HG02840 (cell line): ENCODE results near the gene MSL3B.

ENCODE experiments used
- ATAC-seq: cut with Tn5 transposase; IDR thresholded peaks from one replicate; pipeline ENCODE4 v1.9.1; 2021; ENCODE audit warnings: mild to moderate bottlenecking, moderate library complexity, moderate number of reproducible peaks; ENCODE audit not compliant: unreplicated experiment, low FRiP score

Gene MSL3B

DNA sequence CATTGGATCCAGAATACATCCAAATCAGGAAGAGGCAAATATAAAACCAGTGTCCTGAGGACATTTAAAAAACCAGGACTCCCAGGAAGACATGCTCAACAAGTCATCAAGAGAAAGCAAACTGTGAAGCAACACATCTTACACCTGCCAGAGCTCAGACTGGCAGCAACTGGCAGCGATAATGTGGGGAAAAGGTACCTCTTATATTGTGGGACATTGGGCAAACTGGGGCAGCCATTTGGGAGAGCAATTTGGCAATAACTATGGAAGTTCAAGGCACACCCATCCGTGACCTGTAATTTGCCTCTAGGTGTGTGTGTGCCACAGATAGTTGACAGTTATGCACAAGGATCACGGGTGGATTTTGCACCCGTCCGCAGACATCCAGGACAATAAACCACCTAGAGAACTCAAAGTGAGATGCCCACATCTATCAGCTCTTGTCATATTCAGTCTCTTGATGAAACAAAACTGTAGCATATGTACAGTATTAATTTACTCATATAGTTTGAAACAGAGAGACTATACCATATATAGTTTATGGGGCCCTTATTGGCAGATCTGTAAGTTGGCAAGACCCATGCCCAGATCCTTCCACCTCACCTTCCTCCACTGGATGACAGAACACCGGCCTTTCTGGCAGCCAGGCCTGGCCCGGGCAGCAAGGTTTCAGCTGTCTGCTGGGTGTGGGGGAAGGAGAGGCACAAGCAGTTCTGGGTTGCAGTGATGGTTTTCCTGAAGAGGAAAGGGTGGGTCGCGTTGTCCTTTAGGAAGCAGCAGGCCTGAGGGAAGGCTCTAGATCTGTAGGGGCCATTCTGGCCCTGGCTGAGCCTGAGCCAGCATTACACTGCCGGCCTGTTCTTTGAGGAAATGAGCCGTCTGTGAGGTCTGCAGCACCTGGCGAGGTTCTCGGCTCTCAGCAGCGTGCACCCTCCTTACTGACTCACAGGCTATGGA lies 32.7 kb downstream of the MSL3B start:
- no peak for ATAC-seq

DNA sequence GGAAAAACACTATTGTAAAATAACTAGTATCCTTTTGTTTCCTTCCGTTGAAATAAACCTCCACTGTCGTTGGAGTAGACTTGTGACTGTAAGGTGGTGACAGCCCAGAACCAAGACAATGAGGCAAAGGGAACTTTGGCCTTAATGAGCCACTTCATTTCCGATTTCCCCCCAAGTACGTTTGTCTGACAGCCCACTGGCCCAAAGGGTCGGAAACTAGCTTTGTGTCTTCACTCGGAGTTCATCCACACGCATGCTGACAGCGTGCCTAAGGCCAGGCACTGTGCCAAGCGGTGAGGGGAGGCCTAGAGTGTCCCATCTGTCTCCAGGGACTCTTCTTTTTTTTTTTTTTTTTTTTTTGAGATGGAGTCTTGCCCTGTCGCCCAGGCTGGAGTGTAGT lies 34.8 kb downstream of the MSL3B start:
- ATAC-seq = no peak

DNA sequence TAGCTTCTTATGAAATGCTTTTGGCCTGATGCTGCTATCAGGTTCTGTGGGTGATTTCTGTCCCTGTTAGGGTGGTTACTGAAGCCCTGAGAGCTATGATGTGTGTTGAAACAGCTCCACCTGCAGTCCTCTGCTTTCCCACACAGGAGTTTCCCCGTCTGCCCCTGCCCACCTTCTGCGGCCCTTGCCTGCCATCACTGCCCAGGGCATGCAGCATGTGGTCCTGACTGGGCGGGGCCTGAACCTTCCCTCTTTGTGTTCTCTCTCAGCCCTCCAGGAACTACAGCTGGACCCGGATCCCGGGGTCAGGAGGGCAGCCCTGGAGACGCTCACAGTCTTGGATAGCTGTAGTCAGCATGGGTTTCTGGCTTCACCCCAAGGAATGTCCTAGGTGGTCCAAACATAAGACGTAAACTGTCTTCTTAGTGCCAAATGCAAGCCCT lies 35.3 kb downstream of the MSL3B start:
- no peak for ATAC-seq

DNA sequence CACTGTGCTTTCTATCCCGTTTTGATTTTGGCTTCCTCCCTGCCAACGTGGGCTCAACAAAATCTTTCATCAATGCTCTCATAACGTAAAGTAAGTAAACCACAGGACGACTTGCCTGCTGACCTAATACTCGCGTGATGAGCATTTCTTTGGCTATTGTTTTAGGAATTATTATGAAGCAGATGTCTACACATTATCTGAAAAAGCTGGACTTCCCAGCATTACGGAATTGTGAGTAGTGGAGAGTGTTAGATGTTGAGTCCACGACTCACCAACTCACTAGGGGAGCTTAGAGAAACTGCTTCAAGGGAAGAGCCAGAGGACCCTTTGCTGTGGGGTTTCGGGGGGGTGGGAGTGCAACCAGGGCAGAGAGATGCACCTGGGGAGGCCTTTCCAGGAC lies 35.8 kb downstream of the MSL3B start:
- no peak for ATAC-seq

DNA sequence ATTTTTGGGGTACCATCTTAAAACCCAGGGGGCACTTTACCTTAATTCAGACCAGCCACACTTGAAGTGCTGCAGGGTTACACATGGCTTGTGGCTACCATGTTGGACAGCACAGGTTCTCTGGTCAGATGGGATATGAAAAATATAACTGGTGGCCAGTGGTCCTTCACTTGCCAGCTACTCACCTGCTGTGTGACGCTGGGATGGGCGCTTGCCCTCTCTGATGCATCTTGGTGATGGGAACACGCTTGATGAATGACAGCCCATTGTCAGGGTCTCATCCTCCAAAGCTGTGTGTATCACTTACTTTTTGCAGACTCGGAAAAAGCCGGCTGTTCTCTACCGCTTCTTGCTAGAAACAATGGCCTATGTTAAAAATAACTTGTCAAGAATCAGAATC lies 36.3 kb downstream of the MSL3B start:
- no peak for ATAC-seq

DNA sequence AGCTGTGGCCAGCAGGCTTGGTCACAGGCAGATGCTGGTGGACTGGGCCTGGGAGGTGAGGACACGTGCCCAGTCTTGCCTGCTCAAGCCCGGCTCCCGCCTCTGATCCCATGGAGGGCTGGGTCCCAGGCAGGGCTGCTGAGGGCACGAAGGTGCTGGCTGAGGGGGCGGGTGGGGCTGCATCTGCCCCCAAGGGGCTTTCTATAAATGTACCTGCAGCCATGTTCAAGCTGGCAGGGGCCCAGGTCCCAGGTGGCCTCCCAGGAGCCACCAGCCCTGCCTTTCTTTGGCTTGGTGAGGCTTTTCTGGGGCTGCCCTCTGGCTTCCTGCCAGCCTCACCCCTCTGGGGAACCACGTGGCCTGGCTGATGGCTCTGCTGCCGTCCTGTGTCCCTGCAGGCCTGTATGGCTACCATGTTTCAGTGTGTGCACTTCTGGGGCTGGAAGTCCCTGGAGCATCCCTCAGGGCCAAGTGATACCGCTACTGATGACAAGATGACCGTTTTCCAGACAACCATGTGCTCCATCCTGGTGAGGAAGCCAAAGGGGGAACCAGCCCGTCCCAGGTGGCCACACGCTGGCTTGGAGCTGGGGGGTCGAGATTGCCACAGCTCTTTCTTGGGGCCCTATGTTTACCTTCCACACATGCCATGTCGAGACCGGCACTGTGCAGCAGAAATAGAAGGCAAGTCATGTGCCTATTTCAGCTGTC lies 37.0 kb downstream of the MSL3B start:
- no peak for ATAC-seq

DNA sequence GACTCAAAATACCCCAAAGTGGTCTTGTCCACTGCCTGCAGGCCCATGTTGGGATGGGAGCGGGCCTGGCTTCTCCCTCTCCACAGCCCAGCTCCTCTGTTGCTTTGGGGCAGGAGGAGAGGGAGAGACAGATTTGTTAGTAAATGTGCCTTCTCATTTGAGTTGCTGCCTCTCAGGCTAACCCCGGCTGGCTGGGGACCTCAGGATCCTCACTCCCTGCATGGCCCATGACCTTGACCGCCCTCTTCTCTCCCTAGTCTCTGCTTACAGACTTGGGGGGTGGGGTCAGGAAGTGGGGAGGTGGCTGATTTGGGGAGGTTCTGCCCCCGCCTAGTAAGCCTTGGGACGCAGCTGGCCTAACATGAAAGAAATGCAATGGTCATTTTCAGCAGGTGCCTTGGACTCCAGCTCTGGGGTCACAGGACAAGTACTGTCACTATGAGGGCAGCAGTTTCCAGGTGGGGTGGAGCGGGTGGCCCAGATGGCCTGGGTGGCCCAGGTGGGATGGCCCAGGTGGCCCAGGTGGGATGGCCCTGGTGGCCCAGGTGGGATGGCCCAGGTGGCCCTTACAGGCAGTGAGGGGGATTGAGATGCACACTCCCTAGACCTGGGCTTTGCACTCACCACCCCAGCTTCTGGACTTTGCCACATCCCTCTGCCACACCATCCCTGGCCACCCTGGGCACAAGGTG lies 37.9 kb downstream of the MSL3B start:
- no peak for ATAC-seq

DNA sequence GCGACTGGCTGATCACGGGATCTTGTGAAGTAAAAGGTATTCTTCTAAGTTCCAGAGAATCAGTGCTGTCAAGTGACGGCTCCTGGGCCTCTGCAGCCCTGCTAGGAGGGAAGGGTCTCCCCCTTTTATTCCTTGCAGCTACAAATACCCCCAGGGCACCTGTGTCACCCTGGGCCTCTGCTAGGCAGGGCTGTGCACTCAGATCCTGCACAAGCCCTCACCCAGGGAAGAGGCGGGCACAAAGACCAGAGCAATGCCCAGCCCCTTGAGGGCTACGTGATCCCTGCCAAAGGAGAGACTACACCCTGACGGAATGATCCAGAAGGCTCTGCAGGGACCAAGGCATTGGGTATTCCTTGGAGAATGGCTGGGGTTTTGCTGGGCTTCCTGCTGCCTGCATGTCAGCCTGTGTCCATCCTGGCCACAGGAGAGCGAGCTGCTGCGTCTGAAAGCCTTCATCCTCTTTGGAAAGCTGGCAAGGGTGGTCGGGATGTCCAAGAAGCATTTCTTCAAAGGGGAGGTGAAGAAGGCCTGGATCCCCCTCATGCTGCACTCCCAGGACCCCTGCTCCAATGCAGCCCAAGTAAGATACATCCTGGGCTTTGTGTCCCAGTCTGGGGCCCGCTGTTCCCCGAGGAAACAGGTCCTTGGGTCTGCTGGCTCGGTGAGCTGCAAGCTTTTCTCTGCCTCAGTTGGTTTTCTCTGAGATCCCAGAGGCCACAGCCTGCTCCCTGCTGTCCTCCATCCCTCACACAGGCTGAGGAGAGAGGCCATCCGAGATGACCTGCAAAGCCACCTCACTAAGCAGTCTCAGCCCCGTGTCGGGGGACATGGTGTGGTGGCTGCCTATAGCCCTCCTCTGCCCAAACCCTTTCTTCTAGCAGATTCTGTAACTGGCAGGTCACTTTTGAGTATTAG lies 38.7 kb downstream of the MSL3B start:
- no peak for ATAC-seq

DNA sequence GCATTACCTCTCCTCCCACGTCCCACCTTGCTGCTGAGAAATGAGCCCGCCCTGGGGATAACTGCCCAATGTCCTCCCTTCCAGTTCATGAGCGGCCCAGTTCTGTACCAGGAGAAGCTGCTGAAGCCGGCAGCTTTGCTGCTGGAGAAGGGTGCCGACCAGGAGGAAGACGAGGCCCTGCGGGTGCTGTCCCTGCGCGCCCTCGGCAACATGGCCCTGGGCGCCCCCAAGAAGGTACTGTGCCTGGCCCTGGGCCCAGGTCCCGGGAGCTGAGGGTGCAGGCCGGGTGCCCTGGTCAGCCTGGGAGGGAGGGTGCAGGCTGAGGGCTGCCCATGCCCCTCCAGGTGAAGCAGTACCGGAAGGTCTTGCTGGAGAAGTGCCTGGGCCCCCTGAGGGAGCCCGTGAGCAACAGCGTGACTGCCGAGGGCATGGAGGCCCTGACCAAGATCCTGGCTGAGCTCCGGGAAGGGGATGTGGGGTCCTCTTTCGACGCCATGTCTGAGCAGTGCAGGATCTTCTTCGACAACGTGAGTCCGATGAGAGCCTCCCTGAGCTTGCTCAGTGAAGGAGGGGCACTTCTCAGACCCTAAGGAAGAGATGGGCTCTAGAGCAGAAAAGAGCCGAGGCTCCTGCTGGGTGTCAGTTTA lies 39.5 kb downstream of the MSL3B start:
- no peak for ATAC-seq

DNA sequence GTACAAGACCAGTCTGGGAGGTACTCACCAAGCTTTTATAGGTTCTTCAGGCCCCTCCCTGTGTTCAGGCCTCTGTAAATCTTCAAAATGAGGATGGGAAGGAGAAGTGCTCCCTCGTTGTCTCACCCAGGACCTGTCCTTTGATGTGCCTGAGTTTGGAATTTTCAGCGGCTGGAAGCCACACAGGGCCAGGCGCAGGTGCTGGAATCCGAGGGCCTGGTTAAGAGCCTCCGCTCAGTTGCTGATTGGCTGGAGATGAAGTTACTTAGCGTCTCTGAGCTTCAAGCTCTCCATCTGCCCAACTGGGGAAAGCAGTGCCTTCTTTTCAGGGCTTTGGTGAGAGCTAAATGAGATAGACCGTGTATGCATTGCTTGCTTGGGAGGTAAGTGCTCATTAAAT lies 43.8 kb downstream of the MSL3B start:
- no peak for ATAC-seq

DNA sequence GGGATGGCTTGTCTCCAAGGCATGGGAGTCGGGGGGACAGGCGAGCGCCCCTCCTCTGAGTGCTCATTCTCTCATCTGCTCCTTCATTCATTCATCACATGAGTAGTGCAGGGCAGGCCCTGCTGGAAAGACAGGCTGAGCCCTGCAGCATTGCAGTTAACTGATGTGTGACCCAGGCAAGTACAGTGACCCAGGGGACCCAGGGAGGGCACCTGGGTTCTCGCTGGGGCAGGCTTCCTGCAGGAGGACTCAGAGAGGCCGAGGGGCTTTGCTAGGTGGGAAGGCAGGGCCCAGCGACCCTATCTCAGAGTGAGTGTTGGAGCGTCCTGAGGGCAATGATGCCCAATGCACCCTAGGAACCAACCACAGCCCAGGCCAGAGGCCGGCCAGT lies 44.5 kb downstream of the MSL3B start:
- no peak for ATAC-seq

DNA sequence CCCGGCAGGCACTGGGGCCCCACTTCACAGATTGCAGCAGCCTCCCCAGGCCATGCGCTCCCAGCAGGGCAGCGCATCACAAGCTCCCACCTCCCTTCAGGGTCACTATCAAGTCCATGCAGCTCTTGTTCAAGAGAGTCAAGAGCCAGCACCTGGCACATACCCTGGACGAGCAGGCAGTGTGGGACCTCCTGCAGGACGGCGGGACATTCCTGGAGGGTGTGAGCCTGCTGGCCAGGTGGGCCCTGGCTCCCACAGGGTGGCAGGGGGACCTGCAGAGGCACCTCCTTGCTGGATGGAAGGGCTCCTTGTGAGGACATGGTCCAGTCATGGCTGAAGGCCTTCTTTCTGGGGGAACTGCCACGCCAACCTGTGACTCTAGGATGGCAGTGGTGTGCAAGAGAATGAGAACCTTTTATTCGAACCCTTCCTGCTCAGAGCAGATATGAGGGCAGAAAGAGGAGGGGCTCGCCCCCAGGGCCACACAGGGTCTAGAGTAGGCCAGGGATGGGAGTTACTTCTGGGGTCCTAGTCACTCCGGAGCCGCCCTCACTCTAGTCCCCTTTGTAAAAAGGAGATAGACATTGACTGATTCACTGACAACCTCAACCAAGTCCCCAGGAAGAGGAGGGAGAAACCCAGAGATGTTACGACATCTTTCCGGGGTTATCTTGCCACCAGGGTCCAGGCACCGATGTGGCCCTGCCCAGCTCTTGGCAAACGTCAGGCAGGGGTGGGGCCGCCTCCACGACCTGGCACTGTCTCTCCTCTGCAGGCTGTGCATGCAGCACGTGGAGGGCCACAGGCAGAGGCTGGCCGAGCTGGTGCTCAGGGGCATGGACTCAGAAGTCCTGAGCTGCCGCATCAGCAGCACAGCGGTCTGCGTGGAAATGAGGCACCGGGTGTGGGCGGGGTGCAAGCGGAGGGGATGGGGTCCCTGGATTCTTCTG lies 45.1 kb downstream of the MSL3B start:
- ATAC-seq = no peak

DNA sequence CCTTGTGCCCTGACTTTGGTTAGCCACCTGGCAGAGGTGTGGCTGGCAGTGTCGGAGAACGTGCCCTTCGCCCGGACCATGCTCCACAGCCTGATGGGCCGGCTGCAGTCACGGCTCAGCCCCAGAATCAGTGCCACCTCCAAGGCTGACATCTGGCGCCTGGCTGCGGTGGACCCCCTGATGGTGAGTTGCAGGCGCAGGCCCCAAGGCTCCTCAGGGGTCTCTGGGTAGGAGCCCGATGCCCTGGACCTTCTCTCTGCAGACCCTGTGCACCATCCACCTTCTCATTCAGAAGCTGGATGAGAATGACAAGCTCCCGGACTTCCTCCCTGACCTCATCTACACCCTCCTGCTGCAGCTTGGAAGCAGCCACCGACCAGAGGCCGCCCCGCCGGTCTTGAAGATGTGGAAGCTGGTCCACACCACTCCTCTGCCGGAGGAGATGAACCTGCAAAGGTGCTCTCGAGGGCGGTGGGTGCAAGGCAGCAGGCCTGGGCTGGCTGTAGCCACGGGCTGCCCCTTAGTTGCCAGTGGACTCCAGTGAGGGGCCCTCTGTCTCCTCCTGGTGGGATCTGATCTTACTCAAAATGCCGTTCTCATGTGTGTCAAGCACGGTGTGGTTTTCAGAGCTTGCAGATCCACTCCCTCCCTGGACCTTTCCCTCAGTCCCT lies 46.0 kb downstream of the MSL3B start:
- no peak for ATAC-seq

DNA sequence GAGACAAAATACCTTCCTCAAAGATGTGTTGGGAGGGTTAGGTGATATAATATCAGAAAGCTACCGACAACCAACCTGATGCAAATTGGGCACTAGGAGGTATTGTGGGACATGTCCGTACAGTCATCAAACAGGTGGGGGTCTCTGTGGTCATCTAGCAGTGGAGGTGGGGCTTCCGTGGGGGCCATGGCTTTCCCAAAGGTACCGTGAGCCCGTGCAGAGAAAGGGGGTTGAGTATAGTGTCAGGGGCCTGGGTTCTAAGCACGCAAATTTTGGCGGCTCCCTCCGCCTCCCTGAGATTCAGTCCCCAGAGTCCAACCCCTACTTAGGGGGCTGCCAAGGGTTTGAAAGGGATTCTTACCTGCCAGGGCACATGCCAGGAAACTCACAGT lies 46.5 kb downstream of the MSL3B start:
- ATAC-seq = no peak

DNA sequence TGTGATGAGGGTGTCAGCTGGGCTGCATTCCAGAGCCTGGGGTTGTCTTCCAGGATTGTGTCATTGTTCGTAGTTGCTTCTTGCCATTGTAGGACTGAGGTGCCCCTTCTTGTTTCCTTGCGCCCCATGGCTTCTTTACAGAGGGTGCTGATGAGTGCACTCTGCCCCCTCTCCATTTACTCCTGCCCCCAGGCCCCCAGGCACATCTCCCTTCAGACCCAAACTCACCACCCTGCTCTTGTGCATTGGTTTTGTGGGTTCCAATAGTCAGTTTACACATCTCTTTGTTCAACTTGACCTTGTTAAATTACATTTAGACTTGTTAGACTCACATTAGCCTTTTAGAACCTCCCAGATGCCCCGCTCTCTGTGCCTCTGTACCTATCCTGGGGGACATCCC lies 47.0 kb downstream of the MSL3B start:
- ATAC-seq = no peak

DNA sequence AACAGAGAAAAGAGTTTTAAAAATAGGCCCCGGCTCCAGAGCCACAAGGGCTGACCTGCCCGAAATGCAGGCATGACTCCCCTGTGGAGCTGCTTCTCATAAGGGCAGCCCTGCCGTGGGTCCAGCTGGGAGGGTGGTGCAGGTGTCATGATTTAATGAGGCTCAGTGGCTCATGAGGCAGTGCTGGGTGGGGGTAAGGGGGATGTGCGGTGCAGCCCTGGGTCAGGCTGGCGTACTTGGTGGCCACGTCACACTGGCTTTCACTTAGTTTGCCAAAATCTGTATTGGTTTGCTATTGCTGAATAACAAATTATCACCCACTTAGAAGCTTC lies 47.4 kb downstream of the MSL3B start:
- ATAC-seq = no peak

DNA sequence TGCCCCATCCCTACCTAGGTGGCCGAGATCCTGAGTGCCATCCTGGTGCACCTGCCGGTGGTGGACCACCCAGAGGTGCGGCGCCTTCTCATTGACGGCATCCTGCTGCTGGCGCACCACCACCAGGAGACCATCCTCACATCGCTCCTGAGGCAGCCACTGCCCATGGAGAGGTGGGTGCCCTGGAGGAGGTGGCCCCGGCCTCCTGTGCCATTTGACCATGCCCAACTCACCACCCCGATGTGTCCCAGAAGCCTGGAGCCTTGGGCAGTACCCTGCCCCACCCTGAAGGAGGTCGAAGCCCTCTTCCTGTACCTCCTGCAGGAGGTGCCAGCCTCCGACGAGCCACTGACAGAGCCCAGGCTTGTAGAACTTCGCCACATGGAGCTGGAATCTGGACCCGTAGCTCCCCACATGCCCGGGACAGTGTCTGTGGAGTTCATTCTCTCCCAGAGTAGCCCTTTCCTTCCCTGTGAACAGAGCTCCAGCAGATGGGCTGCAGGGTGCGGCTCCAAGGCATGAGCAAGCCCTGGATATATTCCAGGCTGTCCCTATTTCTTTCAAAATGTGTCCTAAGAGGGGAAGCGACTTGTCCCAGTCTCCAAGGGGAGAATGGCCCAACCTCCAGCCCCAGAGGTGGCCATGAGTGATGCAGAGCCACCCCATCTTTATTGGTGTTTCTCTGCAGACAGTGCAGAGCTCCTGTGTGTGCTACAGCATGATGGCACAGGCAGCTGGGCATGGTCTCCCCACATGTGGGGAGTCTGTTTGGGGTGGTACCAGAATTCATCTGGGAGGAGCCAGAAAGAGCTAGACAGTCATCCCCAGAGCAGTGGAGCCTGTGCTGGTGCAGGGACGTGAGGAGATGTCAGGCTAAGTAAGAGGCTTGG lies 48.1 kb downstream of the MSL3B start:
- ATAC-seq = no peak
